ENCODE measurements around the gene OR2M7.

DNA sequence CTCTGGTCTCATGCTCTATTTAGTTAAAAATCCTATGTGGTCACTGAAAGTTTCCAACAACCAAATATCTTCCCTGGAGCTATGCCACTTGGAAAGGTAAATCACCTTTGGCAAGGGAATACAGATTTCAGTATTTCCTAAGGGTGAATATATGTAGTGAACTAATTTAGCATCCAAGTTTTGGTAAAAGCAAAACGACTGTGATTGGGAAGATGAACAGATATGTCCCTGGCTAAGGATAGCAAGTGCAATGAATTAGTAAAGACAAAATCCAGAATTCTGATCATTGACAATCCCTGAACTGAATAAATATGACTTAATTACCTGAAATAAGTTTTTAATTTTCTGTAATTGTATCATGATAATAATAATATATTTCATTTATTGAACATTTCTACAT, 46.5 kb downstream of the OR2M7 start, which contains the start of gene OR2T33:
- no peak for TF ChIP-seq CHD4 (IDR thresholded peaks at IDR 0.05)
- no peak for TF ChIP-seq ZNF622 (IDR thresholded peaks at IDR 0.05)
- no peak for TF ChIP-seq IRF4 (IDR thresholded peaks at IDR 0.05; ENCODE audit: low read depth, low read length)
- TF ChIP-seq EZH2 (IDR thresholded peaks at IDR 0.05; ENCODE audit: borderline replicate concordance, control insufficient read depth, low read depth, low read length): no peak
- no peak for TF ChIP-seq YY1 (IDR thresholded peaks at IDR 0.05; ENCODE audit: low read depth, low read length)
